Measurements from ENCODE around the gene SASH3. TPM values are rescaled to one million over a fixed set of nuclear protein-coding genes. Genes with fewer than 3 reads are reported as not detected.
A peak's percentile ranks its signal among the peaks of the same experiment; 100 is the strongest.
"Not testable (repeated sequence)": the region's sequence is repeated elsewhere in the genome, so short reads cannot be mapped to it uniquely, and the experiment has no call there.

Gene SASH3
- total RNA-seq, 4 donors from 2014 or later = 0.26 to 4.1 (median 2.9) TPM

GRCh38 chrX:129737916-129738315 is 41.8 kb upstream of the SASH3 start:
- intact Hi-C loops (cut with DNase I; ENCODE audit: low total_unique reads) = no loop called here
- no peaks in the 10 kb centered on the region for H3K9me3 ChIP-seq
- H3K4me3 ChIP-seq = no peak overlapping the region
- H3K27me3 ChIP-seq = no peaks in the 10 kb centered on the region
- TF ChIP-seq, protein P1, sequence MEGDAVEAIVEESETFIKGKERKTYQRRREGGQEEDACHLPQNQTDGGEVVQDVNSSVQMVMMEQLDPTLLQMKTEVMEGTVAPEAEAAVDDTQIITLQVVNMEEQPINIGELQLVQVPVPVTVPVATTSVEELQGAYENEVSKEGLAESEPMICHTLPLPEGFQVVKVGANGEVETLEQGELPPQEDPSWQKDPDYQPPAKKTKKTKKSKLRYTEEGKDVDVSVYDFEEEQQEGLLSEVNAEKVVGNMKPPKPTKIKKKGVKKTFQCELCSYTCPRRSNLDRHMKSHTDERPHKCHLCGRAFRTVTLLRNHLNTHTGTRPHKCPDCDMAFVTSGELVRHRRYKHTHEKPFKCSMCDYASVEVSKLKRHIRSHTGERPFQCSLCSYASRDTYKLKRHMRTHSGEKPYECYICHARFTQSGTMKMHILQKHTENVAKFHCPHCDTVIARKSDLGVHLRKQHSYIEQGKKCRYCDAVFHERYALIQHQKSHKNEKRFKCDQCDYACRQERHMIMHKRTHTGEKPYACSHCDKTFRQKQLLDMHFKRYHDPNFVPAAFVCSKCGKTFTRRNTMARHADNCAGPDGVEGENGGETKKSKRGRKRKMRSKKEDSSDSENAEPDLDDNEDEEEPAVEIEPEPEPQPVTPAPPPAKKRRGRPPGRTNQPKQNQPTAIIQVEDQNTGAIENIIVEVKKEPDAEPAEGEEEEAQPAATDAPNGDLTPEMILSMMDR (IDR thresholded peaks at IDR 0.05) = no peak
- no peak for TF ChIP-seq POLR2A (IDR thresholded peaks at IDR 0.05)
- no peaks in the 10 kb centered on the region for H3K4me1 ChIP-seq
- H3K27ac ChIP-seq = peak overlapping the region in 1 of 2 donors; percentile 55
- DNase-seq = no peak
- H3K36me3 ChIP-seq = no peaks in the 10 kb centered on the region

- peak; percentile 41 to 59 for DNase-seq
- peak within 1 kb of the TSS in 1 of 2 donors; percentile 55 for H3K27ac ChIP-seq
- H3K4me3 ChIP-seq = no peak within 1 kb of the TSS
- no peaks in the 10 kb centered on the region for H3K9me3 ChIP-seq
- no peaks in the 10 kb centered on the region for H3K4me1 ChIP-seq
- intact Hi-C loops (cut with DNase I; ENCODE audit: low total_unique reads) = no loop called here
- TF ChIP-seq, protein P1 (IDR thresholded peaks at IDR 0.05) = no peak
- TF ChIP-seq POLR2A (IDR thresholded peaks at IDR 0.05) = no peak
- no peaks in the 10 kb centered on the region for H3K27me3 ChIP-seq
- no peaks in the 10 kb centered on the region for H3K36me3 ChIP-seq
Measured at GRCh38 chrX:129738466-129739308, 41.1 kb upstream of the SASH3 start, which contains the start of gene XPNPEP2. XPNPEP2 (plus strand) TSS chrX:129738979; CDS start chrX:129739214, 235 bp downstream.

DNA sequence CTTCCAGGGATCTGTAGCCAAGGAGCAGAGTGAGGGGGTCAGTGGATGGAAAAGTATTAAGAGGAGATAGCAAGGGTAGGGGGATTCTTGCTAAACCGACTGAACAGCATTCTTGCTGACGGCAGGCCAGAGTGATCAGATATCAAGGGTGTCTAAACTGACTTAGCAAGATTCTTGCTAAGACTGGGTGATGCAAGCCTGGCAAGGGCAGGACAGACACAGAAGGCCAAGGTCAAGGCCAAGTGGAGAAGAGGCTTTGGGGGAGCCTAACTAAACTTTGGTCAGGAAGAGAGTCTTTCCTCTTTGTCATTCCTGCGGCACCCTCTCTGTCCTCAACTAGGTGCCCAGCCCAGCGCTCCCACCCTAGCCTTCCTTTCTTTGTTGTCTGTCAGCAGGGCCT is 40.2 kb upstream of the SASH3 start:
- Histone ChIP-seq H3K27ac (no peak overlapping the region), H3K9me3 (no peaks in the 10 kb centered on the region), H3K36me3 (no peaks in the 10 kb centered on the region), H3K27me3 (no peaks in the 10 kb centered on the region), H3K4me1 (no peaks in the 10 kb centered on the region), H3K4me3 (no peak overlapping the region)
- no peak for DNase-seq
- TF ChIP-seq POLR2A (IDR thresholded peaks at IDR 0.05) = no peak
- TF ChIP-seq, protein P1 (IDR thresholded peaks at IDR 0.05) = no peak
- intact Hi-C loops (cut with DNase I; ENCODE audit: low total_unique reads) = no loop called here

DNA sequence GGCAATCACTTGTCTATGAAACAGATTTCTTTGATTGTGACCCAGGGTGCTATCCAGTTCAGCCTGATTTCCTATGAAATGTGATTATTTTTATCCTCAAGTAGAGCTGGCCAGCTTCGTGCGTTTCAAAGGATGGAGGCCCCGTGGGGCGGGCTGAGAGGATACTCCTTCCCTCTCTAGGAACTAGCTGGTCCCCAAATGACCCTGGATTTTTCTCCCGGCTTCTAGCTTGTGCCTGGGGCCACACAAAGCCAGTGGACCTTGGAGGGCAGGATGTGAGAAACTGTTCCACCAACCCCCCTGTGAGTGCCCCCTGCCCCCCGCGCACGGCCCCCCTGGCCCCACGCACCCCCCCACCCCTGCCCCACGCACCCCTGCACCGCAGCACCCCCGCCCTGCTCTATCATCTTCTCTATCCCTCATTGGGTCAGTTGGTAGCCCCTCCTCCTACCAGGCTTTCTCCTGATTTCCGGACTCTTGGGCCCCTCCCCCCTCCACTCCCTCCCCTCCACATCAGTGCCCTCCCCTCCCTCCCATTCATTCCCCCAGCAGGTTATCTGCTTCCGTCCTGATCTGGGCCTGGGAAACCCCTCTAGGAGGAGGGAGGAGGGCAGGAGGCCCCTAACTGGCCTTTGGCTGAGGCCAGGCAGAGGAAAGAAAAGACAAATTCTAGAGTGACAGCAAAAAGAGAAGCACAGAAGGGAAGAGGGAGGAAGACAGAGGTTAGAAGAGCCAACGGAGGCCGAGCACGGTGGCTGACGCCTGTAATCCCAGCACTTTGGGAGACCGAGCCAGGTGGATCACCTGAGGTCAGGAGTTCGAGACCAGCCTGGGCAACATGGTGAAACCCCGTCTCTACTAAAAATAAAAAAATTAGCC is 37.6 kb upstream of the SASH3 start:
- H3K27me3 ChIP-seq = no peaks in the 10 kb centered on the region
- no peak overlapping the region for H3K27ac ChIP-seq
- TF ChIP-seq, protein P1 (IDR thresholded peaks at IDR 0.05) = no peak
- no peak for TF ChIP-seq POLR2A (IDR thresholded peaks at IDR 0.05)
- no peak overlapping the region for H3K4me3 ChIP-seq
- H3K36me3 ChIP-seq = no peaks in the 10 kb centered on the region
- H3K4me1 ChIP-seq = no peaks in the 10 kb centered on the region
- intact Hi-C loops (cut with DNase I; ENCODE audit: low total_unique reads) = no loop called here
- H3K9me3 ChIP-seq = no peaks in the 10 kb centered on the region
- no peak for DNase-seq

DNA sequence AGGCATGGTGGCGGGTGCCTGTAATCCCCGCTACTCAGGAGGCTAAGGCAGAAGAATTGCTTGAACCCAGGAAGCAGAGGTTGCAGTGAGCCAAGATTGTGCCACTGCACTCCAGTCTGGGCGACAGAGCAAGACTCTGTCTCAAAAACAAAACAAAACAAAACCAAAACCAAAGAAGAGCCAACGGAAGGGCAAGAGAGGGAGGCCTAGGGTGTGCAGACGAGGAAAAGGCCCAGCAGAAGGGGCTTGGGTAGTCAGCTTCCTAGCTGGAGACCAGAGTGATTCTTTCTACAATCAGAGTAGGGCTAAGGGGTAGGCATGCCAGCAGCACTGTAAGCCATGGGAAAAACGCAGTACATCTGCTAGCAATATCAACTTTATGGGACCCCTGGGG is 37.0 kb upstream of the SASH3 start:
- H3K27ac ChIP-seq; H3K36me3 ChIP-seq; H3K27me3 ChIP-seq; DNase-seq; H3K9me3 ChIP-seq; intact Hi-C loops (cut with DNase I; ENCODE audit: low total_unique reads); H3K4me1 ChIP-seq; H3K4me3 ChIP-seq: not testable (repeated sequence)
